ENCODE measurements around the gene ASPSCR1.
A peak's percentile ranks its signal among the peaks of the same experiment; 100 is the strongest.

Gene ASPSCR1

GRCh38 chr17:82058855-82059249 lies 81.4 kb downstream of the ASPSCR1 start:
- TF ChIP-seq ZNF8 (CRISPR knock-in tag; IDR thresholded peaks at IDR 0.05): no peak
- no peak for TF ChIP-seq ZC3H10 (CRISPR knock-in tag; IDR thresholded peaks at IDR 0.05)
- no peak for TF ChIP-seq CSRNP3 (CRISPR knock-in tag; IDR thresholded peaks at IDR 0.05)
- no peak for TF ChIP-seq BACH2 (CRISPR knock-in tag; IDR thresholded peaks at IDR 0.05; ENCODE audit: borderline replicate concordance)
- no peak for TF ChIP-seq ISL1 (CRISPR knock-in tag; IDR thresholded peaks at IDR 0.05)
- no peak for TF ChIP-seq ESRRG (CRISPR knock-in tag; IDR thresholded peaks at IDR 0.05)
- TF ChIP-seq ARNTL (CRISPR knock-in tag; IDR thresholded peaks at IDR 0.05; ENCODE audit: borderline replicate concordance, low read depth): no peak
- TF ChIP-seq TCF4 (CRISPR knock-in tag; IDR thresholded peaks at IDR 0.05; ENCODE audit: borderline replicate concordance): no peak
- TF ChIP-seq SNAI2 (CRISPR knock-in tag; IDR thresholded peaks at IDR 0.05): no peak
- TF ChIP-seq ZFP3 (CRISPR knock-in tag; IDR thresholded peaks at IDR 0.05): no peak
- no peak for TF ChIP-seq ZNF565 (CRISPR knock-in tag; conservative IDR thresholded peaks at IDR 0.05; ENCODE audit: low read depth)
- no peak for TF ChIP-seq CSDC2 (CRISPR knock-in tag; IDR thresholded peaks at IDR 0.05)
- no peak for TF ChIP-seq POU6F1 (CRISPR knock-in tag; IDR thresholded peaks at IDR 0.05; ENCODE audit: borderline replicate concordance, low read depth)
- no peak for TF ChIP-seq PPARA (CRISPR knock-in tag; IDR thresholded peaks at IDR 0.05; ENCODE audit: borderline replicate concordance)
- no peak for TF ChIP-seq PATZ1 (CRISPR knock-in tag; IDR thresholded peaks at IDR 0.05; ENCODE audit: borderline replicate concordance)
- TF ChIP-seq TSHZ2 (CRISPR knock-in tag; IDR thresholded peaks at IDR 0.05): no peak
- no peak for TF ChIP-seq ZNF70 (CRISPR knock-in tag; IDR thresholded peaks at IDR 0.05)

GRCh38 chr17:82059272-82060000 lies 82.0 kb downstream of the ASPSCR1 start:
- ATAC-seq: peak; percentile 2
- TF ChIP-seq PPARA (CRISPR knock-in tag; IDR thresholded peaks at IDR 0.05; ENCODE audit: borderline replicate concordance) (no peak), TOX (CRISPR knock-in tag; IDR thresholded peaks at IDR 0.05; ENCODE audit: borderline replicate concordance) (no peak), ISL1 (CRISPR knock-in tag; IDR thresholded peaks at IDR 0.05) (no peak), ZNF565 (CRISPR knock-in tag; conservative IDR thresholded peaks at IDR 0.05; ENCODE audit: low read depth) (no peak), ARNTL (CRISPR knock-in tag; IDR thresholded peaks at IDR 0.05; ENCODE audit: borderline replicate concordance, low read depth) (no peak), ZFP3 (CRISPR knock-in tag; IDR thresholded peaks at IDR 0.05) (no peak), SNAI2 (CRISPR knock-in tag; IDR thresholded peaks at IDR 0.05) (no peak), CREB5 (CRISPR knock-in tag; IDR thresholded peaks at IDR 0.05; ENCODE audit: low read depth) (no peak), BACH2 (CRISPR knock-in tag; IDR thresholded peaks at IDR 0.05; ENCODE audit: borderline replicate concordance) (no peak), ZNF8 (CRISPR knock-in tag; IDR thresholded peaks at IDR 0.05) (no peak), CSDC2 (CRISPR knock-in tag; IDR thresholded peaks at IDR 0.05) (no peak), CSRNP3 (CRISPR knock-in tag; IDR thresholded peaks at IDR 0.05) (no peak), TCF4 (CRISPR knock-in tag; IDR thresholded peaks at IDR 0.05; ENCODE audit: borderline replicate concordance) (no peak), ZC3H10 (CRISPR knock-in tag; IDR thresholded peaks at IDR 0.05) (no peak), TSHZ2 (CRISPR knock-in tag; IDR thresholded peaks at IDR 0.05) (no peak), RARB (CRISPR knock-in tag; IDR thresholded peaks at IDR 0.05) (no peak), PATZ1 (CRISPR knock-in tag; IDR thresholded peaks at IDR 0.05; ENCODE audit: borderline replicate concordance) (no peak)

More at GRCh38 chr17:82058855-82059249, 81.4 kb downstream of the ASPSCR1 start:
- no peak for ATAC-seq
